CD4-positive, alpha-beta T cell (primary cell): ENCODE measurements around the gene NPLOC4. TPM values are rescaled to one million over a fixed set of nuclear protein-coding genes. Genes with fewer than 3 reads are reported as not detected.

ENCODE experiments used
- ATAC-seq: fragments of 200-7000 bp; cut with Tn5 transposase; one replicate; pipeline ENCODE4 v1.10.0; 2022; ENCODE audit warnings: mild to moderate bottlenecking; ENCODE audit not compliant: poor library complexity
- CTCF ChIA-PET: fragments of 350-600 bp; sonication (Branson Sonifier 250); formaldehyde crosslinking; loops from one replicate; lab custom pipeline; 2021; ENCODE audit warnings: antibody characterized with exemption, inconsistent platforms; lab: Charles Lee
- POLR2A ChIA-PET: fragments of 350-600 bp; sonication (Branson Sonifier 250); formaldehyde crosslinking; loops from one replicate; lab custom pipeline; 2021; ENCODE audit warnings: antibody characterized with exemption, inconsistent platforms; lab: Charles Lee
- DNase-seq, 14 experiments: peaks; one replicate each; pipeline ENCODE4 v3.0.0-alpha.2; 2013 to 2020; ENCODE audit warnings: mixed read lengths in 2 of 14
- H3K27ac ChIP-seq, 2 donors: one replicate each; pipeline versions ENCODE4 v1.5.1 to v1.7.0; 2013; ENCODE audit warnings: low read length in 2 of 2, low read depth in 1 of 2, mild to moderate bottlenecking in 1 of 2
- H3K27me3 ChIP-seq, 2 experiments: 1 replicate in 1 of 2; 2 replicates in 1 of 2; pipeline versions ENCODE4 v1.6.1 to v1.7.0; 2013; ENCODE audit warnings: low read length in 2 of 2, control low read depth in 1 of 2, mild to moderate bottlenecking in 1 of 2, moderate library complexity in 1 of 2; ENCODE audit not compliant: insufficient read depth in 2 of 2, control insufficient read depth in 1 of 2
- H3K36me3 ChIP-seq: one replicate; pipeline ENCODE4 v1.6.1; 2013; ENCODE audit warnings: low read length, control low read depth; ENCODE audit not compliant: insufficient read depth
- H3K4me1 ChIP-seq: one replicate; pipeline ENCODE4 v1.6.1; 2013; ENCODE audit warnings: low read length, control low read depth; ENCODE audit not compliant: insufficient read depth
- H3K4me3 ChIP-seq: one replicate; pipeline ENCODE4 v1.5.1; 2013; ENCODE audit warnings: mild to moderate bottlenecking, low read length, moderate library complexity
- H3K9me3 ChIP-seq, 2 experiments: 1 replicate in 1 of 2; 2 replicates in 1 of 2; pipeline versions ENCODE4 v1.6.1 to v1.7.0; 2013; ENCODE audit warnings: low read length in 2 of 2, mild to moderate bottlenecking in 2 of 2, control low read depth in 1 of 2, moderate library complexity in 1 of 2; ENCODE audit not compliant: control insufficient read depth in 1 of 2, insufficient read depth in 1 of 2
- H3K27ac Mint-ChIP-seq: one replicate; pipeline ENCODE4 v1.8.0; 2020; ENCODE audit warnings: mixed read lengths
- H3K27me3 Mint-ChIP-seq: one replicate; pipeline ENCODE4 v1.8.0; 2021; ENCODE audit warnings: mixed read lengths
- H3K36me3 Mint-ChIP-seq: one replicate; pipeline ENCODE4 v1.8.0; 2021; ENCODE audit warnings: low read depth, mixed read lengths
- H3K4me1 Mint-ChIP-seq: one replicate; pipeline ENCODE4 v1.8.0; 2021; ENCODE audit warnings: low read depth, mixed read lengths
- H3K4me3 Mint-ChIP-seq: one replicate; pipeline ENCODE4 v1.8.0; 2020; ENCODE audit warnings: mild to moderate bottlenecking, mixed read lengths
- H3K9me3 Mint-ChIP-seq: one replicate; pipeline ENCODE4 v1.8.0; 2020; ENCODE audit warnings: mixed read lengths
- CTCF ChIP-seq: fragments of 200-600 bp; IDR thresholded peaks from one replicate; pipeline ENCODE4 v1.8.0; 2022; ENCODE audit warnings: antibody characterized with exemption, mild to moderate bottlenecking
- intact Hi-C, 2 experiments: fragments of 100-400 bp; cut with DNase I in 1 of 2; cut with micrococcal nuclease in 1 of 2; formaldehyde crosslinking; loops; one replicate each; pipeline versions ENCODE4 v1.15.1 to v1.9.0; 2023 to 2025; cut with DNase I, micrococcal nuclease
- total RNA-seq, 174 experiments: library from RNA in 2 of 174; stranded (reverse) in 2 of 174; gene quantifications; one replicate each; pipeline ENCODE4 v1.2.3 and lab custom pipeline; 2021 to 2026

NPLOC4 gene
- total RNA-seq, 2 experiments from 2014 or later, result 61.0 to 62.4 TPM

DNA sequence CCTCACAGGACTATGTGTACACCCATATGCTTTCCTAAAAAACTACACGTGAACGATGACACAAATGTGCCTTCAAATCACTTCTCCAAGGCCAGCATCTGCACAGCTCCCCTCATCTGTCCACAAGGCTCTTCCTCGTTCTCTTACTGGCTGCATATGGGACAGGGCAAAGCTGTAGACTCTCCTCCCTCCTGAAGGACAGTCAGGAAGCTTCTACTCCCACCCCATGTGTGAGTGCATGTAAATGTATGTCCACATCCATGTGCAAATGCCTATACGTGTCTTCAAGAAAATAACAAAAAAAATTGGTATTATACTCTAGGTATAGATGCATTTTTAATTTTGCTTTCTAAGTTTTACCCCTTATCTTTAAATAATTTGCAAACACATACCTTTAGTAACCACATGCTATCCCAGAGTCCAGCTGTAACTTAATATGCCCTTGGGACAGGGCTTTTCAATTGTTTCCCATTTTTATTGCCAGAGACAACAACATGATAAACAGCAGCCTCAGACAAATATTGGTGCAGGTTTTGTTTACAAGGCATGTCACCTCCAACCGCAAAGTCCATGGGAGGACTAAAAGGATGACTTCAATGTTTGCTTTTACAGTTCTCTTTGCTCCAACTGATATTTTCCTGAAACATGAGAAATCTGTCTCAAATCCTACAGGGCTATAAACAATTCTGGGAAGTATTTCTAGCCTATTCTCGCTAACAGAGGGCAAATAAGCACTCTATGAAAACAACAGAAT lies 53.1 kb downstream of the NPLOC4 start:
- peaks cover 4% of the 10 kb centered on the region for H3K4me1 Mint-ChIP-seq
- H3K27me3 ChIP-seq, result no peaks in the 10 kb centered on the region
- H3K9me3 Mint-ChIP-seq, result no peaks in the 10 kb centered on the region
- no peak overlapping the region for H3K4me3 ChIP-seq
- H3K36me3 ChIP-seq, result peaks cover 76% of the 10 kb centered on the region
- H3K4me1 ChIP-seq, result no peaks in the 10 kb centered on the region
- H3K9me3 ChIP-seq, result no peaks in the 10 kb centered on the region
- no peak overlapping the region for H3K4me3 Mint-ChIP-seq
- DNase-seq (no peak), ATAC-seq (no peak)
- no peak for TF ChIP-seq CTCF
- POLR2A ChIA-PET, result interaction anchor here (1.5 kb wide), 1 partner anchor 31 kb away, joined by 3 read pairs; the partner anchor contains the start of gene FAAP100
- H3K27me3 Mint-ChIP-seq, result no peaks in the 10 kb centered on the region
- H3K27ac ChIP-seq, result no peak overlapping the region
- H3K36me3 Mint-ChIP-seq, result peaks cover 77% of the 10 kb centered on the region
- intact Hi-C loops, result no loop called here
- CTCF ChIA-PET, result interaction anchor here (0.9 kb wide), 1 partner anchor 65 kb away, joined by 4 read pairs; no protein-coding TSS in a partner anchor
- H3K27ac Mint-ChIP-seq, result no peak overlapping the region

DNA sequence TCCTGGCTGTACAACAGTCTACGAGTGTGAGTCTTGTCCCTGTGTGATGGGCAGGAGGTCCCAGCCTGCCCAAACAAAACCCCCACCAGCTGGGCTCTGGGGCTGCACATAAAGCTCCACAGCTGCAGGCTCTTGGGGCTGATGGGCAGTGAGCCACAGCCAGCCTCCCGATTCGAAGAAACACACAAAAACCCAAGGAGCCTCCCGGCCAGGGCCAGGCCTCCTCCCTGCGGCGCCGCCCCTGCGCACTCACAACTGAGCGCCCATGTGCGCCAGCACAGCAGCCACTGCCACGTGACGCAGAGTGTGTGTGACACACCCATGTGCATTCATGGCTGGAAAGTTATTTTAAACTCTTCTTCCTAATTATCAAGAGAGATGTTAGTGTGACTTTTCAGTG lies 54.2 kb downstream of the NPLOC4 start:
- DNase-seq, result no peak
- Mint-ChIP-seq H3K27me3 (no peaks in the 10 kb centered on the region), H3K9me3 (no peaks in the 10 kb centered on the region), H3K4me1 (peaks cover 4% of the 10 kb centered on the region), H3K27ac (no peak overlapping the region), H3K4me3 (no peak overlapping the region), H3K36me3 (peaks cover 76% of the 10 kb centered on the region)
- ATAC-seq, result no peak
- ChIA-PET CTCF (no interaction called here), POLR2A (interaction anchor here (1.5 kb wide), 1 partner anchor 30 kb away, joined by 3 read pairs; the partner anchor contains the start of gene FAAP100)
- no peaks in the 10 kb centered on the region for H3K9me3 ChIP-seq
- H3K36me3 ChIP-seq, result peaks cover 74% of the 10 kb centered on the region
- intact Hi-C loops, result no loop called here
- no peaks in the 10 kb centered on the region for H3K4me1 ChIP-seq
- H3K4me3 ChIP-seq, result no peak overlapping the region
- H3K27ac ChIP-seq, result no peak overlapping the region
- no peaks in the 10 kb centered on the region for H3K27me3 ChIP-seq
- TF ChIP-seq CTCF, result no peak

- POLR2A ChIA-PET, result interaction anchor here (1.5 kb wide), 1 partner anchor 30 kb away, joined by 3 read pairs; the partner anchor contains the start of gene FAAP100
- no peaks in the 10 kb centered on the region for H3K4me1 ChIP-seq
- H3K4me3 ChIP-seq, result no peak overlapping the region
- no peaks in the 10 kb centered on the region for H3K9me3 Mint-ChIP-seq
- no peaks in the 10 kb centered on the region for H3K9me3 ChIP-seq
- no peak for DNase-seq
- no peak overlapping the region for H3K27ac ChIP-seq
- H3K27me3 ChIP-seq, result no peaks in the 10 kb centered on the region
- H3K4me3 Mint-ChIP-seq, result no peak overlapping the region
- CTCF ChIA-PET, result no interaction called here
- H3K36me3 ChIP-seq, result peaks cover 76% of the 10 kb centered on the region
- H3K27me3 Mint-ChIP-seq, result no peaks in the 10 kb centered on the region
- peaks cover 4% of the 10 kb centered on the region for H3K4me1 Mint-ChIP-seq
- intact Hi-C loops, result no loop called here
- no peak for TF ChIP-seq CTCF
- no peak for ATAC-seq
- H3K36me3 Mint-ChIP-seq, result peaks cover 79% of the 10 kb centered on the region
- no peak overlapping the region for H3K27ac Mint-ChIP-seq
Measured at GRCh38 chr17:81582341-81582740, 54.6 kb downstream of the NPLOC4 start.
